ENCODE measurements around the gene RASL12. TPM values are rescaled to one million over a fixed set of nuclear protein-coding genes. Genes with fewer than 3 reads are reported as not detected.

Gene RASL12
- total RNA-seq, 1 donor from 2014 or later: 85.7 TPM

DNA sequence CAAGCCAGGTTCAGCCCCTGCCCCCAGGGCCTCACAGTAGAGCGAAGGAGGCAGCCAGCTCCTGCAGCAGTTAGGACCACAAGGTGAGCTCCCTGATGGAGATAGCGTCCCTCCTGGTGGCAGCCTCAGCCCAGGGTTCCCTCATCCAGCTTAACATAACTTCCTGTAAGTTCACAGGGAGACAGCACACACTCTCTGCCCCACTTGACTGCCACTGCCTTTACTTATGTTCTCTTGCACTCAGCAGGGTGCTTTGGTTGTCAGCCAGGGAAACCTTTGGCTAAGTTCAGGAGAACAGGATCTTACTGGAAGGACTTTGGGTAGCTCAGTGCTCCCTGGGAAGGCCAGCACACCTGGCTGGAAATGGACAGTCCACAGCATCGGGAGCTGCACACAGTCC is 19.6 kb upstream of the RASL12 start:
- H3K4me3 ChIP-seq: no peak overlapping the region
- intact Hi-C loops (cut with DNase I): loop anchor here (5.0 kb wide), 1 partner anchor 35 kb away; no protein-coding TSS in a partner anchor

DNA sequence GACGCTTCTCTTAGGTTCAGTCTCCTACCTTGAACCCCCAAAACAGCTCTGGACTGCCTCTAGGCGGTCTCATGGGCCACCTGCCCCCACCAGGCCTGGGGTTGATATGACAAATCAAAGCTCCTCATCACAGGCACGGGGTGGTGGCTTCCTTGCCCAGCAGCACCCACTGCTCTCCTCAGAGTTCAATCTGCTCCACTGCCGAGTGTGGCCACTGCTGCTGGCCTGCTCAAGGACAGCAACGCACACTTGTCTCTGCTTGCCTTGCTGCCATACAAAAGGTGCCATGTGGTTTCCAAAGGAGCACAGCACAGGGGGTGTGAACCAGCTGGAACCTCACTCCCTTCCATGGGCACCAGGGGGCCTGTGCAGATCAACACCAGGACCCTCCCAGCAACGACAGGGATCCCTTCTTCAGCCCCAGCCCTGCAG is 18.9 kb upstream of the RASL12 start:
- intact Hi-C loops (cut with DNase I): loop anchor here (5.0 kb wide), 1 partner anchor 34 kb away; no protein-coding TSS in a partner anchor
- peak overlapping the region; percentile 58 for H3K27ac ChIP-seq
- no peaks in the 10 kb centered on the region for H3K36me3 ChIP-seq
- H3K9me3 ChIP-seq: no peaks in the 10 kb centered on the region
- H3K4me1 ChIP-seq: peaks cover 53% of the 10 kb centered on the region
- no peak overlapping the region for H3K4me3 ChIP-seq
- DNase-seq (ENCODE audit: extremely low spot score in 2 of 2): no peak
- H3K27me3 ChIP-seq: no peaks in the 10 kb centered on the region
- TF ChIP-seq POLR2AphosphoS5 (IDR thresholded peaks at IDR 0.05; ENCODE audit: insufficient read depth in 1 of 2, low read depth in 1 of 2) (no peak), POLR2A (IDR thresholded peaks at IDR 0.05) (no peak)
- TF ChIP-seq, protein P1, sequence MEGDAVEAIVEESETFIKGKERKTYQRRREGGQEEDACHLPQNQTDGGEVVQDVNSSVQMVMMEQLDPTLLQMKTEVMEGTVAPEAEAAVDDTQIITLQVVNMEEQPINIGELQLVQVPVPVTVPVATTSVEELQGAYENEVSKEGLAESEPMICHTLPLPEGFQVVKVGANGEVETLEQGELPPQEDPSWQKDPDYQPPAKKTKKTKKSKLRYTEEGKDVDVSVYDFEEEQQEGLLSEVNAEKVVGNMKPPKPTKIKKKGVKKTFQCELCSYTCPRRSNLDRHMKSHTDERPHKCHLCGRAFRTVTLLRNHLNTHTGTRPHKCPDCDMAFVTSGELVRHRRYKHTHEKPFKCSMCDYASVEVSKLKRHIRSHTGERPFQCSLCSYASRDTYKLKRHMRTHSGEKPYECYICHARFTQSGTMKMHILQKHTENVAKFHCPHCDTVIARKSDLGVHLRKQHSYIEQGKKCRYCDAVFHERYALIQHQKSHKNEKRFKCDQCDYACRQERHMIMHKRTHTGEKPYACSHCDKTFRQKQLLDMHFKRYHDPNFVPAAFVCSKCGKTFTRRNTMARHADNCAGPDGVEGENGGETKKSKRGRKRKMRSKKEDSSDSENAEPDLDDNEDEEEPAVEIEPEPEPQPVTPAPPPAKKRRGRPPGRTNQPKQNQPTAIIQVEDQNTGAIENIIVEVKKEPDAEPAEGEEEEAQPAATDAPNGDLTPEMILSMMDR (IDR thresholded peaks at IDR 0.05): no peak

More for the DNA sequence above, 19.6 kb upstream of the RASL12 start:
- TF ChIP-seq, protein P1 (IDR thresholded peaks at IDR 0.05): no peak
- TF ChIP-seq POLR2A (IDR thresholded peaks at IDR 0.05) (no peak), POLR2AphosphoS5 (IDR thresholded peaks at IDR 0.05; ENCODE audit: insufficient read depth in 1 of 2, low read depth in 1 of 2) (no peak)
- Histone ChIP-seq H3K4me1 (peaks cover 50% of the 10 kb centered on the region), H3K36me3 (no peaks in the 10 kb centered on the region), H3K9me3 (no peaks in the 10 kb centered on the region), H3K27me3 (no peaks in the 10 kb centered on the region), H3K27ac (peak overlapping the region; percentile 58)
- DNase-seq (ENCODE audit: extremely low spot score in 2 of 2): no peak

DNA sequence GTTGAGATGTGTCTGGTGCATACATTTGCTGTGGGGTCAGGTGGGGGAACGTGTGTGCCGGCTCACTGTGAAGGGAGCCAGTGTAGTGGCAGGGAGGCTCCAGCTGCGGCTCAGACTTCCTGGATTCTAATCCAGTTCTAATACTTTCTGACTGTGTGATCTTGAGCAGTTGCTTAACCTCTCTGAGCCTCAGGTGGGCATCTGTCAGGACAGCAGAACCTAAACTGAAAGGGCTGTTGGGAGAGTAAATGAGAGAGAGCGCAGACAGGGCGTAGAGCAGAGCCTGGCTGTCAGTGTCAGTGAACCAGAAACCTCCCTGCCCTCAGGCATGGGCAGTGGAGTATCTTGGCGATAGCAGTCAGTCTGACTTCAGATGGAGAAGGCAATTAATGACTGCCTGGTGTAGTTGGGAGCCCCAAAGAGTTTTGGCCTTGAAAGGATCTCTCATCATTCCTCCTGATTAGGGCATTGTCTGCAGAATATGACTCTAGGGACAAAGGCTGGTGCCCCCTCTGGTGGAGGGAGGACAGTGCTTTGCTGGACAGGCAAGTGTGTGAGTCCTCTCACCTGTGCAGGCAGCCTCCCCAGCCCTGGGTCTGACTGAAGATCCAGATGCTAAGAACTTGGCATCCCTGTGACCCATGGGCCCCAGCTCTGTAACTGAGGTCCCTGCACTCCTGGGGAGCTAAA is 18.3 kb upstream of the RASL12 start:
- TF ChIP-seq POLR2A (IDR thresholded peaks at IDR 0.05) (no peak), POLR2AphosphoS5 (IDR thresholded peaks at IDR 0.05; ENCODE audit: insufficient read depth in 1 of 2, low read depth in 1 of 2) (no peak)
- TF ChIP-seq, protein P1 (IDR thresholded peaks at IDR 0.05): no peak
- Histone ChIP-seq H3K36me3 (no peaks in the 10 kb centered on the region), H3K27me3 (no peaks in the 10 kb centered on the region), H3K4me1 (peaks cover 54% of the 10 kb centered on the region), H3K27ac (peak overlapping the region; percentile 58), H3K4me3 (no peak overlapping the region), H3K9me3 (no peaks in the 10 kb centered on the region)
- no peak for DNase-seq (ENCODE audit: extremely low spot score in 2 of 2)
- intact Hi-C loops (cut with DNase I): loop anchor here (5.0 kb wide), 1 partner anchor 34 kb away; no protein-coding TSS in a partner anchor

DNA sequence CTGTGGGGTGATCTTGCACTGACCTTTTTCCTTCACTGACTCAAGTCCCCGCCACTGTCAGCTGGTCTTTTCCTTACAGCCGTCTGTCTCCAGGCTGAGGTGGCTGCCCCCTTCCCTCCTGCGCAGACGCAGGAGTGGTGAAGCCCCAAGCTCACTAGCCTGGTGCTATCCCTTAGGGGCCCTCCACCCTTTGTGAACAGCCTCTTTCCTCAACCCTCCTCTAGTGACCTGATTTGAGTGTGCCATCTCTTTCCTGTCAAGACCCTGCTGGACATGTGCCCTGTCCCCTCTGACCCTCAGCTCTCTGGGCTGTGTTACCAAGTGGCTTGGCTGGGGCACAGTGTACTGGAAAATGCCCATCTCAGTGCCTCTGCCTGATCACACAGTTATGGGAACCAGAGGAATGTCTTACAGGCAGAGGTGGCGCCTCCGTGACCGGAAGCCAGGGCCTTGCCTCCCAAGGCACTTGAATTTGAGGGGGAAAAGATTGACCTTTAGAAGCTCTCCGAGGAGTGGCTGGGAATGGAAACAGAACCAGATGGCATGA is 17.5 kb upstream of the RASL12 start:
- no peaks in the 10 kb centered on the region for H3K9me3 ChIP-seq
- H3K36me3 ChIP-seq: no peaks in the 10 kb centered on the region
- H3K4me1 ChIP-seq: peaks cover 54% of the 10 kb centered on the region
- DNase-seq (ENCODE audit: extremely low spot score in 2 of 2): no peak
- TF ChIP-seq, protein P1 (IDR thresholded peaks at IDR 0.05): no peak
- TF ChIP-seq POLR2A (IDR thresholded peaks at IDR 0.05) (no peak), POLR2AphosphoS5 (IDR thresholded peaks at IDR 0.05; ENCODE audit: insufficient read depth in 1 of 2, low read depth in 1 of 2) (no peak)
- no peak overlapping the region for H3K4me3 ChIP-seq
- peak overlapping the region; percentile 58 for H3K27ac ChIP-seq
- intact Hi-C loops (cut with DNase I): loop anchor here (5.0 kb wide), 1 partner anchor 33 kb away; no protein-coding TSS in a partner anchor
- no peaks in the 10 kb centered on the region for H3K27me3 ChIP-seq
